B cell (primary cell): Measurements from ENCODE around the gene DSC1. TPM values are rescaled to one million over a fixed set of nuclear protein-coding genes. Genes with fewer than 3 reads are reported as not detected.

Experiments used
- ATAC-seq: fragments of 200-7000 bp; cut with Tn5 transposase; one replicate; pipeline ENCODE4 v1.10.0; 2021; ENCODE audit warnings: low read depth, mild to moderate bottlenecking, moderate number of reproducible peaks, moderate library complexity
- CTCF ChIA-PET: fragments of 350-600 bp; sonication (Branson Sonifier 250); formaldehyde crosslinking; loops from one replicate; lab custom pipeline; 2021; ENCODE audit warnings: antibody characterized with exemption, inconsistent platforms; lab: Charles Lee
- POLR2A ChIA-PET: fragments of 350-600 bp; sonication (Branson Sonifier 250); formaldehyde crosslinking; loops from one replicate; lab custom pipeline; 2021; ENCODE audit warnings: antibody characterized with exemption; lab: Charles Lee
- DNase-seq: peaks from one replicate; pipeline ENCODE4 v3.0.0; 2013
- H2AFZ ChIP-seq: 2 replicates; pipeline ENCODE4 v1.6.1; 2012; ENCODE audit warnings: mild to moderate bottlenecking, low read depth, low read length; ENCODE audit not compliant: insufficient read depth, poor library complexity, severe bottlenecking
- H3K27ac ChIP-seq, 2 donors: 1 replicate in 1 of 2; 2 replicates in 1 of 2; pipeline ENCODE4 v1.5.1; 2012 to 2013; ENCODE audit warnings: low read length in 2 of 2, mild to moderate bottlenecking in 2 of 2, moderate library complexity in 1 of 2
- H3K27me3 ChIP-seq, 4 experiments: fragments of 200-600 bp in 1 of 4; sonication (generic) in 1 of 4; replicated peaks in 1 of 4; 1 replicate in 2 of 4; 2 replicates in 2 of 4; pipeline versions ENCODE4 v1.6.1 to v1.7.0; 2013 to 2016; ENCODE audit warnings: low read length in 3 of 4, mild to moderate bottlenecking in 2 of 4, mixed read lengths in 1 of 4, moderate library complexity in 1 of 4; ENCODE audit not compliant: insufficient read depth in 4 of 4, control insufficient read depth in 3 of 4; ENCODE audit errors: control extremely low read depth in 1 of 4
- H3K36me3 ChIP-seq, 2 experiments: replicated peaks in 1 of 2; 1 replicate in 1 of 2; 2 replicates in 1 of 2; pipeline versions ENCODE4 v1.6.1 to v1.7.1; 2013; ENCODE audit warnings: low read length in 1 of 2; ENCODE audit not compliant: insufficient read depth in 2 of 2, control insufficient read depth in 1 of 2; ENCODE audit errors: control extremely low read depth in 1 of 2, extremely low read depth in 1 of 2
- H3K4me1 ChIP-seq, 2 donors: fragments of 200-600 bp in 1 of 2; sonication (generic) in 1 of 2; 1 replicate in 1 of 2; 2 replicates in 1 of 2; pipeline versions ENCODE4 v1.5.1 to v1.6.1; 2013 to 2017; ENCODE audit warnings: low read length in 2 of 2; ENCODE audit not compliant: control insufficient read depth in 2 of 2, insufficient read depth in 2 of 2
- H3K4me2 ChIP-seq: replicated peaks from 2 replicates; pipeline ENCODE3; 2012; ENCODE audit warnings: mild to moderate bottlenecking, low read depth, low read length; ENCODE audit not compliant: poor library complexity, severe bottlenecking
- H3K4me3 ChIP-seq, 5 experiments: fragments of 200-600 bp in 1 of 5; sonication (generic) in 1 of 5; 1 replicate in 3 of 5; 2 replicates in 2 of 5; pipeline versions ENCODE4 v1.5.1 to v1.7.0; 2011 to 2016; ENCODE audit warnings: low read length in 4 of 5, mild to moderate bottlenecking in 4 of 5, low read depth in 2 of 5, control low read depth in 1 of 5, moderate library complexity in 1 of 5; ENCODE audit not compliant: insufficient read depth in 1 of 5; ENCODE audit errors: control extremely low read depth in 1 of 5, extremely low read depth in 1 of 5
- H3K79me2 ChIP-seq: fragments of 200-600 bp; sonication (generic); one replicate; pipeline ENCODE4 v1.6.0; 2016; ENCODE audit warnings: low read length; ENCODE audit not compliant: control insufficient read depth, insufficient read depth
- H3K9ac ChIP-seq: fragments of 200-600 bp; sonication (generic); 2 replicates; pipeline ENCODE4 v1.6.1; 2017; ENCODE audit warnings: mild to moderate bottlenecking, low read length, moderate library complexity
- H3K9me3 ChIP-seq, 3 donors: one replicate each; pipeline versions ENCODE4 v1.6.1 to v1.7.1; 2013; ENCODE audit warnings: low read length in 2 of 3; ENCODE audit not compliant: control insufficient read depth in 2 of 3, insufficient read depth in 1 of 3; ENCODE audit errors: control extremely low read depth in 1 of 3
- H4K20me1 ChIP-seq: 2 replicates; pipeline ENCODE4 v1.6.0; 2012; ENCODE audit warnings: mild to moderate bottlenecking, low read length; ENCODE audit not compliant: insufficient read depth, control insufficient read depth, poor library complexity, severe bottlenecking
- H3K27ac Mint-ChIP-seq: one replicate; pipeline ENCODE4 v1.8.0; 2021; ENCODE audit warnings: mixed read lengths
- H3K27me3 Mint-ChIP-seq: one replicate; pipeline ENCODE4 v1.8.0; 2021; ENCODE audit warnings: mixed read lengths
- H3K4me1 Mint-ChIP-seq: one replicate; pipeline ENCODE4 v1.8.0; 2021; ENCODE audit warnings: mixed read lengths
- H3K4me3 Mint-ChIP-seq: one replicate; pipeline ENCODE4 v1.8.0; 2021; ENCODE audit warnings: mixed read lengths
- H3K9me3 Mint-ChIP-seq: one replicate; pipeline ENCODE4 v1.8.0; 2022; ENCODE audit warnings: mixed read lengths; ENCODE audit not compliant: insufficient read depth
- EZH2 ChIP-seq: IDR thresholded peaks from 2 replicates; pipeline ENCODE4 v1.6.1; 2012; ENCODE audit warnings: borderline replicate concordance, low read depth, mild to moderate bottlenecking, moderate library complexity, low read length; ENCODE audit not compliant: insufficient read depth, poor library complexity, severe bottlenecking
- WGBS: methylation state at CpG from one replicate; pipeline ENCODE4 v1.1.5; 2013; ENCODE audit warnings: missing lambda C conversion rate; ENCODE audit not compliant: insufficient coverage; 5-methylcytosine and 5-hydroxymethylcytosine counted together
- intact Hi-C: fragments of 100-400 bp; cut with micrococcal nuclease; formaldehyde crosslinking; loops from one replicate; pipeline ENCODE4 v1.10.0; 2022
- polyA plus RNA-seq: library from polyadenylated mRNA; depleted of rRNA; stranded (reverse); fragments of >200 nt; gene quantifications from 2 replicates; pipeline ENCODE4 v1.2.3, GENCODE V29; 2012
- total RNA-seq, 2 donors: library from RNA; stranded (reverse); fragments of 120-200 nt in 1 of 2; gene quantifications; 1 replicate in 1 of 2; 2 replicates in 1 of 2; pipeline versions ENCODE4 v1.2.3 to v1.2.4, GENCODE V29; 2013 to 2022
- TF ChIP-seq, protein P1 (sequence below): fragments of 200-600 bp; IDR thresholded peaks from one replicate; pipeline ENCODE4 v1.8.0; 2022; ENCODE audit warnings: antibody characterized with exemption, mild to moderate bottlenecking

Gene DSC1
- total and polyA plus RNA-seq, 2 donors (not counting 1 experiment from before 2014, with no cell fraction given) = not detected

GRCh38 chr18:31156821-31157763 lies 5.6 kb downstream of the DSC1 start:
- no peak for DNase-seq
- WGBS = 93% methylated on average over 9 of the region's 13 CpGs
- Mint-ChIP-seq H3K27me3 (no peaks in the 10 kb centered on the region), H3K4me1 (no peaks in the 10 kb centered on the region), H3K4me3 (no peak overlapping the region), H3K9me3 (no peaks in the 10 kb centered on the region), H3K27ac (no peak overlapping the region)
- Histone ChIP-seq H3K4me3 (no peak overlapping the region), H3K4me2 (no peak overlapping the region), H3K9ac (no peak overlapping the region), H2AFZ (no peak overlapping the region), H3K4me1 (no peaks in the 10 kb centered on the region), H3K27ac (no peak overlapping the region), H4K20me1 (no peaks in the 10 kb centered on the region), H3K79me2 (no peaks in the 10 kb centered on the region), H3K9me3 (no peaks in the 10 kb centered on the region), H3K27me3 (no peaks in the 10 kb centered on the region), H3K36me3 (no peaks in the 10 kb centered on the region)
- ATAC-seq = no peak
- intact Hi-C loops = no loop called here
- ChIA-PET POLR2A (no interaction called here), CTCF (no interaction called here)
- TF ChIP-seq, protein P1, sequence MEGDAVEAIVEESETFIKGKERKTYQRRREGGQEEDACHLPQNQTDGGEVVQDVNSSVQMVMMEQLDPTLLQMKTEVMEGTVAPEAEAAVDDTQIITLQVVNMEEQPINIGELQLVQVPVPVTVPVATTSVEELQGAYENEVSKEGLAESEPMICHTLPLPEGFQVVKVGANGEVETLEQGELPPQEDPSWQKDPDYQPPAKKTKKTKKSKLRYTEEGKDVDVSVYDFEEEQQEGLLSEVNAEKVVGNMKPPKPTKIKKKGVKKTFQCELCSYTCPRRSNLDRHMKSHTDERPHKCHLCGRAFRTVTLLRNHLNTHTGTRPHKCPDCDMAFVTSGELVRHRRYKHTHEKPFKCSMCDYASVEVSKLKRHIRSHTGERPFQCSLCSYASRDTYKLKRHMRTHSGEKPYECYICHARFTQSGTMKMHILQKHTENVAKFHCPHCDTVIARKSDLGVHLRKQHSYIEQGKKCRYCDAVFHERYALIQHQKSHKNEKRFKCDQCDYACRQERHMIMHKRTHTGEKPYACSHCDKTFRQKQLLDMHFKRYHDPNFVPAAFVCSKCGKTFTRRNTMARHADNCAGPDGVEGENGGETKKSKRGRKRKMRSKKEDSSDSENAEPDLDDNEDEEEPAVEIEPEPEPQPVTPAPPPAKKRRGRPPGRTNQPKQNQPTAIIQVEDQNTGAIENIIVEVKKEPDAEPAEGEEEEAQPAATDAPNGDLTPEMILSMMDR = no peak
- no peak for TF ChIP-seq EZH2

GRCh38 chr18:31155498-31155897 lies 7.2 kb downstream of the DSC1 start:
- Histone ChIP-seq H3K9me3 (no peaks in the 10 kb centered on the region), H3K4me2 (no peak overlapping the region), H3K36me3 (no peaks in the 10 kb centered on the region), H3K27me3 (no peaks in the 10 kb centered on the region), H3K27ac (no peak overlapping the region), H3K4me3 (no peak overlapping the region), H3K4me1 (no peaks in the 10 kb centered on the region), H3K9ac (no peak overlapping the region), H4K20me1 (no peaks in the 10 kb centered on the region), H3K79me2 (no peaks in the 10 kb centered on the region), H2AFZ (no peak overlapping the region)
- Mint-ChIP-seq H3K27ac (no peak overlapping the region), H3K4me1 (no peaks in the 10 kb centered on the region), H3K4me3 (no peak overlapping the region), H3K9me3 (no peaks in the 10 kb centered on the region), H3K27me3 (no peaks in the 10 kb centered on the region)
- intact Hi-C loops = no loop called here
- 100% methylated on average over 2 of the region's 4 CpGs for WGBS
- no peak for TF ChIP-seq EZH2
- TF ChIP-seq, protein P1 = no peak
- CTCF ChIA-PET = no interaction called here
- ATAC-seq = no peak
- POLR2A ChIA-PET = no interaction called here
- DNase-seq = no peak
